Measurements from ENCODE around the gene CACNA1G. TPM values are rescaled to one million over a fixed set of nuclear protein-coding genes. Genes with fewer than 3 reads are reported as not detected.

Gene CACNA1G
- total RNA-seq, 6 experiments from 2014 or later, result not detected

- intact Hi-C loops (cut with DNase I), result no loop called here
- no peak overlapping the region for H3K27ac ChIP-seq
- 85% methylated on average over 6 of the region's 15 CpGs for WGBS (ENCODE audit: insufficient coverage, low coverage, low lambda C conversion rate, missing lambda C conversion rate)
- no peaks in the 10 kb centered on the region for H3K27me3 ChIP-seq
- TF ChIP-seq, protein P1, sequence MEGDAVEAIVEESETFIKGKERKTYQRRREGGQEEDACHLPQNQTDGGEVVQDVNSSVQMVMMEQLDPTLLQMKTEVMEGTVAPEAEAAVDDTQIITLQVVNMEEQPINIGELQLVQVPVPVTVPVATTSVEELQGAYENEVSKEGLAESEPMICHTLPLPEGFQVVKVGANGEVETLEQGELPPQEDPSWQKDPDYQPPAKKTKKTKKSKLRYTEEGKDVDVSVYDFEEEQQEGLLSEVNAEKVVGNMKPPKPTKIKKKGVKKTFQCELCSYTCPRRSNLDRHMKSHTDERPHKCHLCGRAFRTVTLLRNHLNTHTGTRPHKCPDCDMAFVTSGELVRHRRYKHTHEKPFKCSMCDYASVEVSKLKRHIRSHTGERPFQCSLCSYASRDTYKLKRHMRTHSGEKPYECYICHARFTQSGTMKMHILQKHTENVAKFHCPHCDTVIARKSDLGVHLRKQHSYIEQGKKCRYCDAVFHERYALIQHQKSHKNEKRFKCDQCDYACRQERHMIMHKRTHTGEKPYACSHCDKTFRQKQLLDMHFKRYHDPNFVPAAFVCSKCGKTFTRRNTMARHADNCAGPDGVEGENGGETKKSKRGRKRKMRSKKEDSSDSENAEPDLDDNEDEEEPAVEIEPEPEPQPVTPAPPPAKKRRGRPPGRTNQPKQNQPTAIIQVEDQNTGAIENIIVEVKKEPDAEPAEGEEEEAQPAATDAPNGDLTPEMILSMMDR (IDR thresholded peaks at IDR 0.05), result no peak
- TF ChIP-seq POLR2A (IDR thresholded peaks at IDR 0.05), result no peak
- H3K9me3 ChIP-seq, result no peaks in the 10 kb centered on the region
- no peak overlapping the region for H3K4me3 ChIP-seq
- peak in 2 of 3 donors; percentile 12 to 43 for DNase-seq
- H3K4me1 ChIP-seq, result peaks cover 5 to 61% (median 34%) of the 10 kb centered on the region in 4 donors
- H3K36me3 ChIP-seq, result peaks cover 0 to 7% (median 3%) of the 10 kb centered on the region in 4 donors
- ATAC-seq, result no peak
Measured at GRCh38 chr17:50642071-50642721, 81.7 kb downstream of the CACNA1G start.

DNA sequence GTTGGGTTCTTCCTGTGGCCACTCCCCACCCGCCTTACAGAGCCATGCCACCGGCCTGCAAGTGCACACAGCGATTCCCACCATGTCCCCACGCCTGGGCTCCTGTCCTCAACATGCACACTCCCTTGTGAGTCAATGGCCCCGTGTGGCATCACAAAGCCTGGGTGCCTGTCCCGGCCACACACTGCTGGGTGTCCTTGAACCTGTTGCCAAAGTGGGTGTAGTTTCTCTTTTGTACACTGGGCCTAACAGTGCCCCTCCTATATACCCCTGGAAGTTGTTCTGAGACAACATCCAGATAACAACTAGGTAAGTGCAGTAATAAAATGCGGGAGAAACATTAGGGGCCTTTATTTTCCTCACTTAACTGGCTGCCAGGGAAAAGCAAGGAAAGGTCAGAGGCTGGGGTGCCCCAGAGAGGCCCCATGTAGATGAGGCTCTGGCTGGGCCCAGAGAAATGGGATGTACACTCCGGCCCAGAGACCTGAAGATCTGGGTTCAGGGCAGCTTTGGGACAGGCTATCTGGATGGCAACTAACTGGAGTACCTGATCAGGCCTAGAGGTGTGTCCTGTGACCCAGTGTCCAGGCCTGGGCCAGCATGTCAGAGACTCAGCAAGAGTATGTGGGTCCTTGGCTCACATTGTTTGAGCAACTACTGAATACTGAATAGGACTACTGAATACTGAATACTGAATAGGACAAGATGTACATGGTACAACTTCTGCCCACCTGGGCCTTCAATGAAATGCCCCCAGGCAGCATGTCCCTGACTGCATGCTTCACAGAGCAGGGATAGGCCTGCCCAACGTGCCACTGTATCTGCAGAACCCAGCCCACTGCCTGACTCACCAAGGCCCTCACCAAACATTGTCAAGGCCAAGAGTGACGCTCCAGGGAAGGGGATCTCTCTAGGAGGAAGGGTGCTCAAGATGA is 82.5 kb downstream of the CACNA1G start:
- H3K4me3 ChIP-seq, result no peak overlapping the region
- H3K27ac ChIP-seq, result no peak overlapping the region
- no peaks in the 10 kb centered on the region for H3K9me3 ChIP-seq
- peak; percentile 3 for TF ChIP-seq POLR2A (IDR thresholded peaks at IDR 0.05)
- TF ChIP-seq, protein P1 (IDR thresholded peaks at IDR 0.05), result no peak
- intact Hi-C loops (cut with DNase I), result no loop called here
- 53% methylated on average over 5 of the region's 10 CpGs for WGBS (ENCODE audit: insufficient coverage, low coverage, low lambda C conversion rate, missing lambda C conversion rate)
- no peaks in the 10 kb centered on the region for H3K27me3 ChIP-seq
- H3K4me1 ChIP-seq, result peaks cover 5 to 53% (median 30%) of the 10 kb centered on the region in 4 donors
- DNase-seq (peak in 2 of 3 donors; percentile 20 to 55), ATAC-seq (no peak)
- H3K36me3 ChIP-seq, result peaks cover 0 to 7% (median 3%) of the 10 kb centered on the region in 4 donors

GRCh38 chr17:50645748-50646682 is 85.5 kb downstream of the CACNA1G start:
- peak; percentile 32 for TF ChIP-seq POLR2A (IDR thresholded peaks at IDR 0.05)
- TF ChIP-seq, protein P1 (IDR thresholded peaks at IDR 0.05), result no peak
- intact Hi-C loops (cut with DNase I), result no loop called here
- H3K36me3 ChIP-seq, result peaks cover 0 to 7% (median 3%) of the 10 kb centered on the region in 4 donors
- no peaks in the 10 kb centered on the region for H3K9me3 ChIP-seq
- 100% methylated on average over 3 of the region's 3 CpGs for WGBS (ENCODE audit: insufficient coverage, low coverage, low lambda C conversion rate, missing lambda C conversion rate)
- peak in 1 of 3 donors; percentile 6 for DNase-seq
- H3K4me1 ChIP-seq, result peaks cover 0 to 23% (median 12%) of the 10 kb centered on the region in 4 donors
- no peaks in the 10 kb centered on the region for H3K27me3 ChIP-seq
- no peak overlapping the region for H3K27ac ChIP-seq
- H3K4me3 ChIP-seq, result no peak overlapping the region
- ATAC-seq, result no peak

GRCh38 chr17:50647187-50647586 is 86.7 kb downstream of the CACNA1G start:
- H3K9me3 ChIP-seq, result no peaks in the 10 kb centered on the region
- no peak for TF ChIP-seq POLR2A (IDR thresholded peaks at IDR 0.05)
- TF ChIP-seq, protein P1 (IDR thresholded peaks at IDR 0.05), result no peak
- H3K27me3 ChIP-seq, result no peaks in the 10 kb centered on the region
- intact Hi-C loops (cut with DNase I), result no loop called here
- peak in 1 of 4 donors; percentile 49 for ATAC-seq
- H3K4me3 ChIP-seq, result no peak overlapping the region
- WGBS (ENCODE audit: insufficient coverage, low coverage, low lambda C conversion rate, missing lambda C conversion rate), result no CpG with 5 or more reads among the region's 2 CpGs
- H3K27ac ChIP-seq, result no peak overlapping the region
- H3K36me3 ChIP-seq, result peaks cover 0 to 7% (median 3%) of the 10 kb centered on the region in 4 donors
- peaks cover 0 to 11% (median 5%) of the 10 kb centered on the region in 4 donors for H3K4me1 ChIP-seq
- DNase-seq, result peak in 2 of 3 donors; percentile 10 to 37

Measured in right lobe of liver (tissue), 6 donors.